Aortic smooth muscle cell (primary cell): ENCODE data around the gene DLGAP4. TPM values are rescaled to one million over a fixed set of nuclear protein-coding genes. Genes with fewer than 3 reads are reported as not detected.

Source experiments
- total RNA-seq: library from RNA; depleted of rRNA; stranded (reverse); fragments of >200 nt; gene quantifications from 2 replicates; pipeline ENCODE4 v1.2.3, GENCODE V29; 2014

DLGAP4 gene, protein sequence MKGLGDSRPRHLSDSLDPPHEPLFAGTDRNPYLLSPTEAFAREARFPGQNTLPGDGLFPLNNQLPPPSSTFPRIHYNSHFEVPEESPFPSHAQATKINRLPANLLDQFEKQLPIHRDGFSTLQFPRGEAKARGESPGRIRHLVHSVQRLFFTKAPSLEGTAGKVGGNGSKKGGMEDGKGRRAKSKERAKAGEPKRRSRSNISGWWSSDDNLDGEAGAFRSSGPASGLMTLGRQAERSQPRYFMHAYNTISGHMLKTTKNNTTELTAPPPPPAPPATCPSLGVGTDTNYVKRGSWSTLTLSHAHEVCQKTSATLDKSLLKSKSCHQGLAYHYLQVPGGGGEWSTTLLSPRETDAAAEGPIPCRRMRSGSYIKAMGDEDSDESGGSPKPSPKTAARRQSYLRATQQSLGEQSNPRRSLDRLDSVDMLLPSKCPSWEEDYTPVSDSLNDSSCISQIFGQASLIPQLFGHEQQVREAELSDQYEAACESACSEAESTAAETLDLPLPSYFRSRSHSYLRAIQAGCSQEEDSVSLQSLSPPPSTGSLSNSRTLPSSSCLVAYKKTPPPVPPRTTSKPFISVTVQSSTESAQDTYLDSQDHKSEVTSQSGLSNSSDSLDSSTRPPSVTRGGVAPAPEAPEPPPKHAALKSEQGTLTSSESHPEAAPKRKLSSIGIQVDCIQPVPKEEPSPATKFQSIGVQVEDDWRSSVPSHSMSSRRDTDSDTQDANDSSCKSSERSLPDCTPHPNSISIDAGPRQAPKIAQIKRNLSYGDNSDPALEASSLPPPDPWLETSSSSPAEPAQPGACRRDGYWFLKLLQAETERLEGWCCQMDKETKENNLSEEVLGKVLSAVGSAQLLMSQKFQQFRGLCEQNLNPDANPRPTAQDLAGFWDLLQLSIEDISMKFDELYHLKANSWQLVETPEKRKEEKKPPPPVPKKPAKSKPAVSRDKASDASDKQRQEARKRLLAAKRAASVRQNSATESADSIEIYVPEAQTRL
- total RNA-seq, result 11.8 and 17.0 TPM in 2 replicates

DNA sequence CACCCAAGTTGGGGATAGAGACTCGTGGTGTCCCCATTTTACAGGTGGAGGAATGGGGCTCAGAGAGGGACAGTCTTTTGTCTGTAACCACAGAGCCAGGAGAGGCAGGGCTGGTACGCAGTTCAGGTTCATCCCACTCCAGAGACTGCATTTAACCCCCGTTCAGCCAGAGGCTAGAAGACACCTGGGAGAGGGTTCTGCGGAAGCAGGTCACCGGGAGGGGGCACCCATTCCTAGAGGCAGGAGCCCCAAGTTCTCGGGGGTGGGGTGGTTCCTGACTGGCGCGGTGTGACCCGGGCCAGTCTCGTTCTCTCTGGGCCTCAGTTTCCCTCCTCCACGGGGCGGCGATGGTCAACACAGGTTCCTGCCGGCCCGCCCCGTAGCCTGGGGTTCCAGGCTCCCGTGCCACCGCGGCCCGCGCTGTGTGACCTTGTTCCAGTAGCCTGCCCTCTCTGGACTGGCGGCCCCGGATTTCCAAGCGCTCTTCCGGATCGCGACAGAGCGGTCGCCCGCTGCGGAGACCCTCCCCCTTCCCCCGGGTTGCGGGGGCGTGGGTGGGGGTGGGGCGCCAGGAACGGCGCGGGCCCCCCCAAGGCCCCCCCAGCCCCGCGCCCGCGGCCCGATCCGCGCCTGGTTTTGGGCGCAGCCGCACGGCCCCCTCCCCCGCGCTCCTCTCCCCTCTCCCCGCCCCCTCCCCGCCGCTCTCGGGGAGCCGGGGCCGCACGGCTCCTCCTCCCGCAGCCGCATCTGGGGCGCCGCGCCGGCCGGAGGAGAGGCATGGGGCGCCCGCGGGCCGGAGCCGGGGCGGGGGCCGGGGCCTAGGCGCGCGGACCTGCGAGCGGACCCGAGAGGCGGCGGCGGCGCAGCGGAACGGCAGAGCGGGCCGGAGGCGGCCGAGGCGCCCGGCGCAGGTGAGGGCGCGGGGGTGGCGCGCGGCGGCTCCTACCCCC lies at the start of gene DLGAP4:
Gene DLGAP4 (plus strand): TSS at position 738 of the 950 bp plus-strand sequence. CDS start 125,379 bp downstream, outside the sequence.

DNA sequence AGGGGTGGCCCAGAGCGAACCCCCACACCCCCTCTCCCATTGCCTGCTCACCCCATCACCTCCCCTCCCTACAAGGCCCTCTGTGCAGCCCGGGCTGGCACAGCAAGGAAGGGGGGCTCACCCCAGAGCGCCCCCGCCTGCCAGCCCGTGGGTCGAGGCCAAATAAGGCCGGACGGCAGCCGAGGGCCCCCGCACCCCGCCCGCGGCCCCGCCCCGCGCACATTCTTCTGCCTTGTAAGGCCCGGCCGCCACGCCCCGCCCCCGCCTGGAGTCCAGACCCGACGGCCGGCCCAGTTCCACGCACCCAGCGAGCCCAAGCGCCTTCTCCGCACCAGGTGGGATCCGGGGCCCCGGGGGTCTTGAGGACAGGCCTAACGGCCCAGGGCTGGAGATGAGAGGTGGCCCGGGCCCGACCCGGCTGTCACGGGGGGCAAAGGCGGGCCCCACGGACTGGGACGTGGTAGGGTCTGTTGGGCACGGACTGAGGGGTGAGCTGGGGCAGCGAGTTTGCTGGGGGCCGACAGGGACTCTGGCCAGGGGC lies 235.2 kb downstream of the DLGAP4 start, which contains the start of gene MYL9:
Gene MYL9 (plus strand): TSS at position 293 of the 541 bp plus-strand sequence. CDS start 3,366 bp downstream, outside the sequence.

DNA sequence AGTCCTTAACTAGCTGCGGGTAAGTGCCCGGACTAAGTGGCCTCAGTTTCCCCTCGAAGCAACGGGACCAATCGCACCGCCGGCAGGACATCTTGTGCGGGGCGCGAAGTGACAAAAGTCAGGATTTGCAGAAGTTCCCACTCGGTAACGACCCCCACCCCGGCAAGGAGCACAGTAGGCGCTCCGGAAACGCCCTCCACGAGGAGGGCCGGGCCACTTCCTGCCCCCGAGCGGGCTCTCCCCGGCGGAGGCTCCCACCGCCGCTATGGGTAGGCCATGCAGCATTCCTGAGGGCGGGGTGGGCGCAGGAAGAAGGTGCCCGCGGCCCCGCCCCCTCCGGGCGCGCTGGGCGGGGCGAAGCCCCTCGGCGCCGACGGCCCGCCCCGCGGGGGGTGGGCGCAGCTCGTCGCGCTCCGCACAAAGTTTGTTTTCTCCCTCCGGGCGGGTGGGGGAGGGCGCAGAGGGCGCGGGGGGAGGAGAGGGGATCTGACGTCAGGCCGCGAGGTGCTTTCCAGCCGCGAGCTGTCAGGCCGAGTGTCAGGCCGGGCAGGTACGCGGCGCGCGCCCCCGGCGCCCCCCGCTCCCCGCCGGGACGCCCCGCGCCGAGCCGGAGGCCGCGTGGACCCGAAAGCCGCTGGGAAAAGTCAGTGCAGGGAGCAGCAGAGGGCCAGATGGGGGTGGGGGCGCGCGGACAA lies 267.1 kb downstream of the DLGAP4 start, which contains the start of gene TGIF2:
Gene TGIF2 (plus strand): TSS at position 495 of the 695 bp plus-strand sequence. CDS start 5,178 bp downstream, outside the sequence.

Other genes with a start within 250 kb of the DLGAP4 start
- 13.3 and 20.9 TPM in 2 replicates for gene EPB41L1, start 151.6 kb upstream of the DLGAP4 start, total RNA-seq
- gene AAR2, start 69.9 kb upstream of the DLGAP4 start, total RNA-seq, result 19.2 and 19.9 TPM in 2 replicates
- 11.6 and 21.9 TPM in 2 replicates for gene MYL9, start 235.2 kb downstream of the DLGAP4 start, total RNA-seq